GM20431 (cell line): Measurements from ENCODE around the gene GARIN3.
"Not testable (repeated sequence)": the region's sequence is repeated elsewhere in the genome, so short reads cannot be mapped to it uniquely, and the experiment has no call there.

Source experiments
- in situ Hi-C: fragments of 300-500 bp; cut with MseI, MboI; formaldehyde crosslinking; loops from one replicate; pipeline ENCODE4 v1.15.0; 2020; ENCODE audit warnings: low sequenced_read_pairs; ENCODE audit not compliant: unreplicated experiment

Gene GARIN3

DNA sequence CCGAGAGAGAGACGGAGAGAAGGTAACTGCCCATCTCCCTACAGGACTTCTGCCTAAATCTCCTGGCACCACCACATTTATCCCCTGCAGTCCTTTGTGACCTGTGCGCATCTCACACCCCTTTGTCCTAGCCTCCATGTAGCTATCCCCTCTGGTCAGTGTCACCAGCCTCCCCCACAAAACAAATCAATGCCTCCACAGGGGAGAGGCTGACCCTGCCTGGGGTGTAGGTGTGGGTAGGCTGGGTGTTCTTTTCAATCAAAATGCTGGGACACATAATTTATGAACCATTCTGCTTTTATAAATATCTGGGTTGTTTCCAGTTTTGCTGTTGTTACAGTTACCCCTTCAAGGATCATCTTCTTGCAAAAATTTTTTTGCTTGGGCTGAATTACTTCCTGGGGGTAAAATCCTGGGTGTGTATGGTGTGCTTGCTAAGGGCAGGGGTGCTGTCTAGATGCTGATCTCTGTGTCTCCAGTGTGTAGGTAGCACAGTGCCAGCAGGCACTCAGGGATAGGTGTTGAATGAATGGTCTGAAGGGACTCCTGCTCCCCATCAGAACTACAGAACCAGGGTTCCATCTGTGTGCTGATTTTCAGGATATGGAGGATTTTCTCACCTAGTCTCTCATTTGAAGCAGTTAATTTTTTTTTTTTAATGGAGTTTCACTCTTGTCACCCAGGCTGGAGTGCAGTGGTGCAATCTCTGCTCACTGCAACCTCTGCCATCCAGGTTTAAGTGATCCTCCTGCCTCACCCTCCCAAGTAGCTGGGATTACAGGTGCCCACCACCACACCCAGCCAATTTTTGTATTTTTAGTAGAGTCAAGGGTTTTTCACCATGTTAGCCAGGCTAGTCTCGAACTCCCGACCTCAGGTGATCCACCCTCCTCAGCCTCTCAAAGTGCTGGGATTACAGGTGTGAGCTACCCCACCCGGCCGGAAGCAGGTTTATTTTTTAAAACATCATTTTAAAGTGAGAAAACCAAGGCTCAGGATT is at the start of gene GARIN3:
Gene GARIN3 (minus strand): TSS at position 51 of the 1,000 bp plus-strand sequence. CDS start 96 bp downstream, outside the sequence.
- in situ Hi-C loops = no loop called here

DNA sequence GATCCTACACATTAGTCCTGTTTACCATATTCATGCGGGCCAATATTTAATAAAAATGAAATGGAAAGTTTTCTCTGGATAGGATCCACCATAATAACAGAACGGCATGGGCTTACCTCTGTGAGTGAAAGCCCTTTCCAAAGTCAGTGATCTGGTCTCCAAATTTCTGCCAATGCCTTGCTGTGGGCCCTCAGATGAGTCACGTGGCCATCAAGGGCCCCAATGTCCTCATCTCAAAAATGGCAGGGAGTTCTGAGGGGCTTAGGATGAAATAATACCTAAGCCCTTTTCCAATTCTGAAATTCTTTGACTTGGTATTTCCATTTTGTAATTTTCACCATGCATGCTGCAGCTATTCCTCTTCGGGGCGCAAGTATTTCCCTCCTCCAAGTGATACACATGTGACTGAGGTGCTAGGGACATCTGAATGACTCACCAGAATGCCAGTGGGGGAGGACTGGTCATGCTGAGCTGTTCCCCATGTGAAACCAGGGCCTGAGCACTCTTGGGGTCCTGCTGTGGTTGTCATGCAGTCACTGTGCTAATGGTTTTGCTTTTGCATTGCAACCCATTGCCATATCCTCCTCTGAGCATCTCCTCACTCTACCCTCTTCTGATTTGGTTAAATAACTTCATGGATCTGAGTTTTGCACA is 49.6 kb upstream of the GARIN3 start:
- in situ Hi-C loops = no loop called here

DNA sequence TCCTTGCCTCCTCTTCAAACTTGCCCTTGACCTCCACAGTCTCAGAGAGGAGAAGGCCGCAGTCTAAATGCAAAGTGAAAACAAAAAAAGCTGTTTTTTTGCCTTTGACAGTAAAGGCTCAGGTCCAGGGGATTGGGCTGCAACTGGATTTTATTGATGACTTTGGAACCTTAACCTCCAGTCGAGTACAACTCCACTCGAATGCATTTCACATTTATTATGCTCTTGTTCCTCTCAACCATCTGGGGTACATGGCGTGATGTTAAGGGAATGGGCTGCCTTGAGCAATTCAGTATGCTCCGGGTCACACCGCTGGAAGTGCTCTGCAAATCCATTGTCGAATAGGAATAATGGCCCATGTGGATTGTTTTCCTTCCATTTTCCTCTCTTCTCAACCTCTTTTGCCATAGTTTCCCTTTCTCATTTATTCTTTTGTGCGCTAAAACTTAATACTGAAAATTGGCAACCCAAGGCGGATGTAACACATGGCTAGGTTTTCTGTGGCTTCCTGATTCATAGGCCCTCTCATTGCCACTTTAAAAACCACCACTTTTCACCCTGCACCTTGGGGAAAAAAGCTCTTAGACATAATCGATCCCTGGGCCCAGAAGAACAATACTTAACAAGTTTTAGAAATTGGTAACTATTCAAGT is 48.9 kb upstream of the GARIN3 start:
- in situ Hi-C loops = no loop called here

DNA sequence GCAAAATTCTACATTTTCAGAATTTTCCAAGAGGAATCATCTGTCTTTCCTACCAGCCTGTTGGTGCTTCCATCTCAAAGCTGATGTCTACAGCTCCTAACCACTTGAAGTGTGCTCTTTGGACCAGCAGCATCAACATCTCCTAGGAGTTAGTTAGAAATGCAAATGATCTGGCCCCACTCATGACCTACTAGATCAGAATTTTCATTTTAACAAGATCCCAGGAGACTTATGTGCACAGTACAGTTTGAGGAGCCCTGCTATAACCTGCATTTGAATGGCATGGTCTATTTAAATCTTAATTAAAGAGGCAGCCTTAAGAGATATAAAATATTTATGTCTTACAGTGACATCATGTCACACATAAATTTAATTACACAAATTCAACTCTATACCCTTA is 48.4 kb upstream of the GARIN3 start:
- in situ Hi-C loops = no loop called here

GRCh38 chr5:157213527-157214243 is 47.6 kb upstream of the GARIN3 start:
- in situ Hi-C loops = no loop called here

- in situ Hi-C loops = no loop called here
Observed at GRCh38 chr5:157212307-157212706, 46.2 kb upstream of the GARIN3 start.

DNA sequence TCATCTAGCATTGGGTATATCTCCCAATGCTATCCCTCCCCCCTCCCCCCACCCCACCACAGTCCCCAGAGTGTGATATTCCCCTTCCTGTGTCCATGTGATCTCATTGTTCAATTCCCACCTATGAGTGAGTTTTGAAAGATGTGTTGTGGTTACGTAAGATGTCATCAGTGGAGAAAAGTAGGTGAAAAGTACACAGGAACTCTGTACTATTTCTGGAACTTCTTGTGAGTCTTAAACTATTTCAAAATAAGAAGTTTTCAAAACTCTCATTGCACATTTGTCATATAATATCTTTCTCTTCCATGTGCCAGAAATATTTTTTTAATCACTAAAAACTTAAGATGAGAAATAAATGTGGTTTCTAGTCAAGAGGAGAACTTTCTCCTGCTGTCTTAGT is 44.6 kb upstream of the GARIN3 start:
- in situ Hi-C loops = not testable (repeated sequence)

DNA sequence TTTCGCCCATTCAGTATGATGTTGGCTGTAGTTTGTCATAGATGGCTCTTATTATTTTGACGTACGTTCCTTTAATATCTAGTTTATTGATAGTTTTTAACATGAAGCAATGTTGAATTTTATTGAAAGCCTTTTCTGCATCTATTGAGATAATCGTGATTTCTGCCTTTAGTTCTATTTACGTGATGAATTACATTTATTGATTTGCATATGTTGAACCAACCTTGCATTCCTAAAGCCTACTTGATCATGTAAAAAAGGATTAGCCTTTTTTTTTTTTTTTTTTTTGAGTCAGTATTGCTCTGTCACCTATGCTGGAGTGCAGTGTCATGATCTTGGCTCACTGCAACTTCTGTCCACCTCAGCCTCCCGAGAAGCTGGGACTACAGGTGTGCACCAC is 39.6 kb upstream of the GARIN3 start:
- in situ Hi-C loops = no loop called here

DNA sequence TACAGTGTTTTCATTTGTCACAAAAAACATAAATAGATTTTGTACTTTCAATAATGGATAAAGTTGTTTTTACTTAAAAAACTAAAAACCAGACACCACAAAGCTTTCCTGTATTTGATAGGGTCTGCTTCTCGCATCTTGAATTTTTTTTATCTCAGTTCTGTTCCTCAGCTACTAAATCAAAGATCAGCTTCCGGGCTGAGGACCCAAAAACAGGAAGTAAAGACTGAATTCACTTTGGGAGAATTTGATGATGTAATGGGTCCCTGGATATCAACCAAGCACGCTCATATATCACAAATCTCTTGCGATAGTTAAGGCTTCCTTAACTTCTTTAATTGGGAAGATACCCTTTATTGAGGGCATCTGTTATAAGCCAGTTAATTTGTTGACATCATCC is 38.7 kb upstream of the GARIN3 start:
- in situ Hi-C loops = no loop called here

GRCh38 chr5:157203417-157203816 is 37.4 kb upstream of the GARIN3 start:
- in situ Hi-C loops = no loop called here

DNA sequence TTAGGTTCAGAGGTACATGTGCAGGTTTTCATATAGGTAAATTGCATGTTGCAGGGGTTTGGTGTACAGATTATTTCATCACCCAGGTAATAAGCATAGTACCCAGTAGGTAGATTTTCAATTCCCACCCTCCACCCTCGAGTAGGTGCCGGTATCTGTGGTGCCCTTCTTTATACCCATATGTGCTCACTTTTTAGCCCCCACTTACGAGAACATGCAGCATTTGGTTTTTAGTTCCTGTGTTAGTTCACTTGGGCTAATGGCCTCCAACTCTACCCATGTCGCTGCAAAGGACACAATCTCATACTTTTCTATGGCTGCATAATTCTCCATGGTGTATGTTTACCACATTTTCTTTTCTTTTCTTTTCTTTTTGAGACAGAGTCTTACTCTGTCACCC is 35.8 kb upstream of the GARIN3 start:
- in situ Hi-C loops = no loop called here

- in situ Hi-C loops = no loop called here
Observed at GRCh38 chr5:157198277-157198986, 32.4 kb upstream of the GARIN3 start.

DNA sequence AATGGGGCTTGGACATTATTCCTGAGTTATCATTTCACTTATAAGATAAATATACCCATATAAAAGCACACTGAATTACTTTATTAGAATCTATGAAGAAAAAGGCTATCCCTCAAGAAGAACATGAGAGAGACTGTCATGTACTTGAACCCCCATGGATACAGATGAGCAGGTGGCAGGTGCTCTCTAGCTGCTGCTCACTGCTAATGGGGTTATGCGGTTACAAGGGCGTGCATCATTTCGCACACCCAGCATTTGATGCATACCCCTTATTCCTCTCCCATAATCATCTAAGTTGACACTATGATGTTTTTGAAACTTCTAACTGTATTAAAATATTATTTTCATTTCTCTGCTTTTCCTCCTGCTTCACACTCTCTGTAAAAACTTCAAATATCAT is 31.0 kb upstream of the GARIN3 start:
- in situ Hi-C loops = no loop called here

DNA sequence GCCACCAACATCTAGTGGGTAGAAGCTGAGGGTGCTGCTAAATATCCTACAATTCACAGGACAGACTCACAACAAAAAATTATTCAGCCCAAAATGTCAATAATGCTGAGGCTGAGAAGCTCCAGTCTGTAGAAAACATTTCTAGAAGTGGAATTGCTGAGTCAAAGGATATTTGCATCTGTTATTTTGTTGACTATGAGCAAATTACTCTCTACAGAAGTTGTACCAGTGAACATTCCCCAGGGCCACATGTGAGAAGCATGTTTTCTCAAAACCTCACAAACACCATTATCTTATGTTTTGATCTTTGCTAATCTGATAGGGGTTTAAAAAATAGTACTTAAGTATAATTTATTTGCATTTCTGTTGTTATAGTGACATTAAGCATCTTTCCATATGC is 30.0 kb upstream of the GARIN3 start:
- in situ Hi-C loops = no loop called here

GRCh38 chr5:157193699-157194424 is 27.8 kb upstream of the GARIN3 start:
- in situ Hi-C loops = no loop called here

- in situ Hi-C loops = no loop called here
Observed at GRCh38 chr5:157189223-157189622, 23.2 kb upstream of the GARIN3 start.

DNA sequence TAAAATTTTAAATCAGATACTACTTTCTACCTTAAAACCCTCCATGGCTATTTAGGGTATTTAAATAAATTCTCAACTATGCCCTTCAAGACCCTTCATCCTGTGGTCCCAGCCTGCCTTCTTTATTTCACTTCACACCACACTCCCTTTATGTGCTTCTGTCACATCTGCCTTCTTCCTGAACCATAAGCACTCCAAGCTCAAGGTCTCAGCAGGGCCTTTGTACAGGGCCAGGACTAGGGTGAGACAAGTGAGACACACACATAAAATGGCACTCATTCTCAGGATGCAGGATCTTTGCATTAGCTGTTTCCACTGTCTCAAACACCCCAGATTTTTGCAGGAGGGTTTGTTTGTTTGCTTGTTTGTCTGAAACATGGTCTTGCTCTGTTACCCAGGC is 22.2 kb upstream of the GARIN3 start:
- in situ Hi-C loops = no loop called here

DNA sequence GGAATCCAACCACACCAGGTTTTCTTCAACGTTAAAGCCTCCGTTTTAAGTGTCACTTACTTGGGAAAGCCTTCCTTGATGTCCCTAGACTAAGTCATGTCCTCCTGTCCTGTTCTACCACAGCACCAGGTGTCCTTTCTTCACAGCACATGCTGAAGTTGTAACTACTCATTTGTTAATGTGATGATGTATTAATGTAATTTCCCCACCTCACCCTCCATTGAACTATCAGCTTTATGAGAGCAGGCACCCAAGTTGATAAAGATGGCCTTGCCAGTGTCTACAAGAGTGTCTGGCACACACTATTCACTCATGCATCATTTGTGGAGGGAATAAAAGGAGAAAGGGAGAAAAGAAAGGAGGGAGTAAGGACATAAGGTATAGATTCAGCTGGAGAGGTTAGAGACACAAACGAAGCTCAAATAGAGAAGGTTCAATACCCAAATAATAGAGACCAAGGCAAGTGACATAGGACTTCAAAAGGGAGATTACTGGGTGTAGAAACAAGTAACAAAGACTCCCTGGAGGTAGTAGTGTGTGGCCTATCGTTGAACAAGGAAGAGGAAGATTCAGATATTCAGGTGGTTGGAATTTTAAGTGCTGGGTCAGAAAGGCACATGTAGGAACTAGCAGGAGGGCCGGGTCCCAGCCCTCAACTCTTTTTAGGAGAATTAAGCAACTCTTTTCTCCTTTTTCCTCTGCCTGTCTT is 21.1 kb upstream of the GARIN3 start:
- in situ Hi-C loops = no loop called here
